Suprapubic skin (tissue), 4 donors: ENCODE results near the gene ADCY9.

ENCODE experiments used
- EP300 ChIP-seq: sonication (generic); formaldehyde crosslinking; IDR thresholded peaks from one replicate; pipeline ENCODE4 v1.6.1; 2017; ENCODE audit warnings: antibody characterized with exemption
- POLR2A ChIP-seq, 2 donors: fragments of 450-650 bp; IDR thresholded peaks; one replicate each; pipeline ENCODE4 v1.6.1; 2017; ENCODE audit warnings: antibody characterized with exemption in 2 of 2, mild to moderate bottlenecking in 2 of 2, moderate library complexity in 2 of 2
- POLR2AphosphoS5 ChIP-seq, 3 donors: sonication (generic); formaldehyde crosslinking; IDR thresholded peaks; one replicate each; pipeline ENCODE4 v1.6.1; 2017; ENCODE audit warnings: antibody characterized with exemption in 3 of 3
- TF ChIP-seq, protein P1 (sequence below), 2 donors: fragments of 200-600 bp in 1 of 2; fragments of 450-650 bp in 1 of 2; sonication (generic) in 1 of 2; IDR thresholded peaks; one replicate each; pipeline ENCODE4 v1.5.1; 2016 to 2019; ENCODE audit warnings: antibody characterized with exemption in 2 of 2, mild to moderate bottlenecking in 1 of 2, moderate library complexity in 1 of 2

DNA sequence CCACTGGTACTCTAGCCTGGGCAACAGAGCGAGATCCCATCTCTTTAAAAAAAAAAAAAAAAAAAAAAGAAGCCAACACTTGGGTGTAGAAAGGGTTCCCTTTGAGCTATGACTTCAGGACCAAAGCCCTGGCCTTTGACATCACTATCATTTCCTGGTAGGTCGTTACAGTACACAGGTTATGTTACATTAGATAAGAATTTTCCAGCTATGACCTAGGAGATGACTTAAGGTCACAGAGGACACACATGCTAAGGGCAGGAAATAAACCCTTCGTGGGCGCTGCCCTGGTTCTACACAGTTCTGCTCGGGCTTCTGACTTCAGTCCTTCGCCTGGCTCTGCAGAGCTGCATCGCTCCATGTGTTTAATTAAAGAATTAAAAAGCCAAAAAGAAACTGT is 112.0 kb downstream of the ADCY9 start:
- TF ChIP-seq, protein P1, sequence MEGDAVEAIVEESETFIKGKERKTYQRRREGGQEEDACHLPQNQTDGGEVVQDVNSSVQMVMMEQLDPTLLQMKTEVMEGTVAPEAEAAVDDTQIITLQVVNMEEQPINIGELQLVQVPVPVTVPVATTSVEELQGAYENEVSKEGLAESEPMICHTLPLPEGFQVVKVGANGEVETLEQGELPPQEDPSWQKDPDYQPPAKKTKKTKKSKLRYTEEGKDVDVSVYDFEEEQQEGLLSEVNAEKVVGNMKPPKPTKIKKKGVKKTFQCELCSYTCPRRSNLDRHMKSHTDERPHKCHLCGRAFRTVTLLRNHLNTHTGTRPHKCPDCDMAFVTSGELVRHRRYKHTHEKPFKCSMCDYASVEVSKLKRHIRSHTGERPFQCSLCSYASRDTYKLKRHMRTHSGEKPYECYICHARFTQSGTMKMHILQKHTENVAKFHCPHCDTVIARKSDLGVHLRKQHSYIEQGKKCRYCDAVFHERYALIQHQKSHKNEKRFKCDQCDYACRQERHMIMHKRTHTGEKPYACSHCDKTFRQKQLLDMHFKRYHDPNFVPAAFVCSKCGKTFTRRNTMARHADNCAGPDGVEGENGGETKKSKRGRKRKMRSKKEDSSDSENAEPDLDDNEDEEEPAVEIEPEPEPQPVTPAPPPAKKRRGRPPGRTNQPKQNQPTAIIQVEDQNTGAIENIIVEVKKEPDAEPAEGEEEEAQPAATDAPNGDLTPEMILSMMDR (IDR thresholded peaks at IDR 0.05) = no peak
- TF ChIP-seq POLR2A (IDR thresholded peaks at IDR 0.05) (no peak), EP300 (no peak), POLR2AphosphoS5 (IDR thresholded peaks at IDR 0.05) (no peak)
